Daoy (cell line): Measurements from ENCODE around the gene ATP6AP1. TPM values are rescaled to one million over a fixed set of nuclear protein-coding genes. Genes with fewer than 3 reads are reported as not detected.

Experiments
- DNase-seq: peaks from one replicate; pipeline ENCODE4 v3.0.0-alpha.2; 2015; ENCODE audit warnings: low read depth
- total RNA-seq: library from RNA; depleted of rRNA; stranded (reverse); fragments of >200 nt; shearing (Covaris generic); gene quantifications from 2 replicates; pipeline ENCODE4 v1.2.3, GENCODE V29; 2014

The ATP6AP1 gene
- total RNA-seq, 1 experiment from 2014 or later: 26.3 TPM

GRCh38 chrX:154448484-154448883, 20.0 kb downstream of the ATP6AP1 start:
- DNase-seq: no peak

GRCh38 chrX:154449618-154450017, 21.1 kb downstream of the ATP6AP1 start:
- no peak for DNase-seq

GRCh38 chrX:154450312-154450711, 21.8 kb downstream of the ATP6AP1 start:
- no peak for DNase-seq

GRCh38 chrX:154452823-154453222, 24.3 kb downstream of the ATP6AP1 start:
- DNase-seq: no peak

DNA sequence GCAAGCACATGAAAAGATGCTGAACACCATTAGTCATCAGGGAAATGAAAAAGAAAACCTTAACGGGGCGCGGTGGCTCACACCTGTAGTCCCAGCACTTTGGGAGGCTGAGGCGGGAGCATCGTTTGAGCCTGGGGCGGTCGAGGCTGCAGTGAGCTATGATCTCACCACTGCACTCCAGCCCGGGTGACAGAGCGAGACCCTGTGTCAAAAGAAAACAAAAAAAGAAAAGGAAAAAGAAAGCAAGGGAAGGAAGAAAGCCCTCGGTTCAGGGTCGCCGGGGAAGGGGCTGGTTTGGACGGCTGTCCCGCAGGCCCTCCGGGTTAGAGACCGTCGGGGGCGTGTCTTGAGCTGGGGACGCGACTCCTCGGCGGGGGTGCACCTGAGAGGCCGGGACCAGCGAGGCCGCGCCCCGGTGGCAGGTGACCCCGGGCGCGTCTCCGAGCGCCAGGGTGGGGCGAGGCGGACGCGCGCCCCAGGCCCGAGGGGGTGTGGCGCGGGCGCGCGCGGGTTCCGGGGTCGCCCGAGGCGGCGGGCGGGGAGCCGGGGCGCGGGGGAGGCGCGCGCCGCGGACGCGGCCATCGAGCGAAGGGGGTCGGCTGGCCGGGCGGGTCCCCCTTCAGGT, 29.1 kb downstream of the ATP6AP1 start:
- DNase-seq: peak; percentile 20

GRCh38 chrX:154458116-154458953, 29.9 kb downstream of the ATP6AP1 start, which contains the start of gene PLXNA3:
TSS of gene PLXNA3 (plus strand) at chrX:154458281. CDS start at chrX:154460184, 1,903 bp downstream.
- DNase-seq: peak; percentile 39

GRCh38 chrX:154458954-154459778, 30.7 kb downstream of the ATP6AP1 start:
- DNase-seq: peak; percentile 26

- DNase-seq: no peak
These were observed 31.4 kb downstream of the ATP6AP1 start for GRCh38 chrX:154459832-154460231.

GRCh38 chrX:154460326-154460725, 31.8 kb downstream of the ATP6AP1 start:
- DNase-seq: no peak

- no peak for DNase-seq
These were observed 33.9 kb downstream of the ATP6AP1 start for GRCh38 chrX:154462396-154462795.

DNA sequence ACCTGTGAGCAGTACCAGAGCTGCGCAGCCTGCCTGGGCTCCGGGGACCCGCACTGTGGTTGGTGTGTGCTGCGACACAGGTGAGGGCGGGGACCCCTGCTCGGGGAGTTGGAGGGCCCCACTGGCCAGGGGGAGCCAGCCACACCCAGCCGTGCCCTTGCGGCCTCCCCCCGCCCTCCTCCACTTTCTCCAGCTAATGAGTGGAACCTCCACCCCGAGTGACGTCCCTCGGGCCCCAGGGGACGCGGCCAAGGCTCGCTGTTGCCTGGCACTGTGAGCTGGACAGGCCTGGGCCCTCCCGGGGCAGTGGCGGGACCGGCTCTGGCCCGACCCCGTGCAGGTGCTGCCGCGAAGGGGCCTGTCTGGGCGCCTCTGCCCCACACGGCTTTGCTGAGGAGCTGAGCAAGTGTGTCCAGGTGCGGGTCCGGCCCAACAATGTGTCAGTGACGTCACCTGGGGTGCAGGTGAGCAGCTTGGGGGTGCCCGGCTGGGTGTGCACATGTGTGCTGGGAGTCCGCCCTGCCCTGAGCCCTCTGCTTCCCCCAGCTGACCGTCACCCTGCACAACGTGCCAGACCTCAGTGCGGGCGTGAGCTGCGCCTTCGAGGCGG, 35.2 kb downstream of the ATP6AP1 start:
- DNase-seq: no peak

GRCh38 chrX:154464806-154465365, 36.4 kb downstream of the ATP6AP1 start:
- no peak for DNase-seq

DNA sequence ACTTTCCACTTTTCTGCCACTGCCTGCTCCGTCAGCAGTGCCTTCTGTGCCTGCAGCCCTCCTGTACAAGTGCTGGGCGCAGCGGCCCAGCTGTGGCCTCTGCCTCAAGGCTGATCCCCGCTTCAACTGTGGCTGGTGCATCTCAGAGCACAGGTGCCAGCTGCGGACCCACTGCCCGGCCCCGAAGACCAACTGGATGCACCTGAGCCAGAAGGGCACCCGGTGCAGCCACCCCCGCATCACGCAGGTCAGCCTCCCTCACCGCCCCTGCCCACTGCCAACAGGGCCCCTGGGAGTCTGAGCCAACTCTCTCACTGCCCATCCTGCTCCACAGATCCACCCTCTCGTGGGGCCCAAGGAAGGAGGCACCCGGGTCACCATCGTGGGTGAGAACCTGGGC, 37.1 kb downstream of the ATP6AP1 start:
- no peak for DNase-seq

DNA sequence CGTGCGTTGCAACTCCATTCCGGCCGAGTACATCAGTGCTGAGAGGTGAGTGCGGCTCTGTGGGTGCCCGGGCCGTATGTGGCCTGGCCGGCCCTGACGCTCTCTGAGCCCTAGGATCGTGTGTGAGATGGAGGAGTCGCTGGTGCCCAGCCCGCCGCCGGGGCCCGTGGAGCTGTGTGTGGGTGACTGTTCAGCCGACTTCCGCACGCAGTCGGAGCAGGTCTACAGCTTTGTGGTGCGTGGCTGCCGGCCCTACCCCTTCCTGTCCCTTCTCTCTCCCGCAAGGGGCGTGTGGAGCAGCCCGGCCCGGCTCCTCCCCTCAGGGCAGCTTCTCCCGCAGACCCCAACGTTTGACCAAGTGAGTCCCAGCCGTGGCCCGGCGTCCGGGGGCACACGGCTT, 37.6 kb downstream of the ATP6AP1 start:
- no peak for DNase-seq

- no peak for DNase-seq
These were observed 38.4 kb downstream of the ATP6AP1 start for GRCh38 chrX:154466907-154467306.

- no peak for DNase-seq
These were observed 39.1 kb downstream of the ATP6AP1 start for GRCh38 chrX:154467556-154467955.

DNA sequence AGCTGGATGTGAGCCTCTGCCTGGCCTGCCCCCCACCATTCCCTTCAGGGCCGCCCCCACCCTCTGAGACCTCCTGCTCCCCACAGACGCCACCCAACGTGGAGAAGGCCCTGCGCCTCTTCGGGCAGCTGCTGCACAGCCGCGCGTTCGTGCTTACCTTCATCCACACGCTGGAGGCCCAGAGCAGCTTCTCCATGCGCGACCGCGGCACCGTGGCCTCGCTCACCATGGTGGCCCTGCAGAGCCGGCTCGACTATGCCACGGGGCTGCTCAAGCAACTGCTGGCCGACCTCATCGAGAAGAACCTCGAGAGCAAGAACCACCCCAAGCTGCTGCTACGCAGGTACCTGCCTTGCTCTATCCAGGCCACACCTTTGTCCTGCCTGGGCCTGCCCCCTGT, 39.7 kb downstream of the ATP6AP1 start:
- DNase-seq: no peak

DNA sequence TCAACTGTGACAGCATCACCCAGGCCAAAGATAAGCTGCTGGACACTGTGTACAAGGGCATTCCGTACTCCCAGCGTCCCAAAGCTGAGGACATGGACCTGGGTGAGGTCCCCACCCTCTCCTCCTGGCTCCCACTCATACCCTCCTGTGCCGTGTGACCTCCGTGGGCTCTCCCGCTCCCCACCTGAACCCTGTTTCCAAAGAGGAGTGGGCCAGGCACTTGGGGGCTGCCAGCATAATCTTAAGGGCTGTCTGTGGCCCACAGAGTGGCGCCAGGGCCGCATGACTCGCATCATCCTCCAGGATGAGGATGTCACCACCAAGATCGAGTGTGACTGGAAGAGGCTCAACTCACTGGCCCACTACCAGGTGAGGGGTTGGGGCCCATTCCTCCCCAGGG, 40.6 kb downstream of the ATP6AP1 start:
- no peak for DNase-seq

DNA sequence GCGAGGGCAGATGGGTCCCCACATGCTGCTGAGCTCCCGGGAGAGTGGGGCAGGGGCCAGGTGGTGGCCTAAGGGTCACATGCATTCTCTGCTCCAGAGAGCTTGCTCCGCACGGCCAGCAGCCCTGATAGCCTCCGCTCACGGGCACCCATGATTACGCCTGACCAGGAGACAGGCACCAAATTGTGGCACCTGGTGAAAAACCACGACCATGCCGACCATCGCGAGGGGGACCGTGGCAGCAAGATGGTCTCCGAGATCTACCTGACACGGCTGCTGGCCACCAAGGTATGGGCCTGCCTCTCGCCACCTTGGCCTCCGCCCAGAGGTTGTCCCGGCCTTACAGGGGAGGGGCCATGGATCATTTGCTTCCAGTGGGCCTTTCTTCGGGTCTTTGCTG, 41.4 kb downstream of the ATP6AP1 start:
- DNase-seq: no peak

GRCh38 chrX:154470434-154470833, 42.0 kb downstream of the ATP6AP1 start:
- DNase-seq: no peak

- no peak for DNase-seq
These were observed 42.6 kb downstream of the ATP6AP1 start for GRCh38 chrX:154470914-154471568.
